Astrocyte (in vitro differentiated cells and primary cell): ENCODE measurements around the gene RTN1. TPM values are rescaled to one million over a fixed set of nuclear protein-coding genes. Genes with fewer than 3 reads are reported as not detected.

Source experiments
- DNase-seq: peaks from one replicate; pipeline ENCODE4 v3.0.0-alpha.2; 2010; ENCODE audit warnings: low read depth
- FAIRE-seq: peaks from 2 replicates; lab custom pipeline; 2011; peaks lifted over from hg19 to GRCh38; lab: Jason Lieb, UNC
- H2AFZ ChIP-seq: 2 replicates; pipeline ENCODE4 v1.6.0; 2012; ENCODE audit warnings: low read depth, low read length, inconsistent platforms
- H3K27ac ChIP-seq: 2 replicates; pipeline ENCODE4 v1.5.1; 2011; ENCODE audit warnings: low read depth, low read length, inconsistent platforms
- H3K27me3 ChIP-seq: 2 replicates; pipeline ENCODE4 v1.6.0; 2011; ENCODE audit warnings: low read length, inconsistent platforms; ENCODE audit not compliant: insufficient read depth
- H3K36me3 ChIP-seq: 2 replicates; pipeline ENCODE4 v1.5.1; 2011; ENCODE audit warnings: low read length, inconsistent platforms; ENCODE audit not compliant: insufficient read depth
- H3K4me1 ChIP-seq: 2 replicates; pipeline ENCODE4 v1.5.1; 2011; ENCODE audit warnings: low read length, inconsistent platforms; ENCODE audit not compliant: insufficient read depth
- H3K4me2 ChIP-seq: 2 replicates; pipeline ENCODE4 v1.6.0; 2012; ENCODE audit warnings: low read length, inconsistent platforms
- H3K4me3 ChIP-seq: 2 replicates; pipeline ENCODE4 v1.5.1; 2011; ENCODE audit warnings: low read depth, mild to moderate bottlenecking, low read length, inconsistent platforms; ENCODE audit not compliant: insufficient read depth
- H3K79me2 ChIP-seq: 2 replicates; pipeline ENCODE4 v1.6.0; 2012; ENCODE audit warnings: mild to moderate bottlenecking, low read length, inconsistent platforms; ENCODE audit not compliant: insufficient read depth
- H3K9ac ChIP-seq: 2 replicates; pipeline ENCODE4 v1.6.0; 2012; ENCODE audit warnings: mild to moderate bottlenecking, low read length, inconsistent platforms
- H3K9me3 ChIP-seq: 2 replicates; pipeline ENCODE4 v1.5.1; 2012; ENCODE audit warnings: low read depth, mild to moderate bottlenecking, low read length, inconsistent platforms; ENCODE audit not compliant: insufficient read depth
- H4K20me1 ChIP-seq: 2 replicates; pipeline ENCODE4 v1.6.0; 2012; ENCODE audit warnings: low read length, inconsistent platforms; ENCODE audit not compliant: insufficient read depth
- H3K27ac Mint-ChIP-seq: one replicate; pipeline ENCODE4 v1.8.0; 2021; ENCODE audit warnings: mild to moderate bottlenecking, mixed read lengths; ENCODE audit not compliant: unreplicated experiment
- H3K27me3 Mint-ChIP-seq: one replicate; pipeline ENCODE4 v1.8.0; 2021; ENCODE audit warnings: low read depth, mixed read lengths; ENCODE audit not compliant: unreplicated experiment
- H3K36me3 Mint-ChIP-seq: one replicate; pipeline ENCODE4 v1.8.0; 2021; ENCODE audit warnings: low read depth, mixed read lengths; ENCODE audit not compliant: unreplicated experiment
- H3K4me1 Mint-ChIP-seq: one replicate; pipeline ENCODE4 v1.8.0; 2021; ENCODE audit warnings: low read depth, mixed read lengths; ENCODE audit not compliant: unreplicated experiment
- H3K4me3 Mint-ChIP-seq: one replicate; pipeline ENCODE4 v1.8.0; 2021; ENCODE audit warnings: mild to moderate bottlenecking, moderate library complexity, mixed read lengths; ENCODE audit not compliant: unreplicated experiment
- H3K9me3 Mint-ChIP-seq: one replicate; pipeline ENCODE4 v1.8.0; 2021; ENCODE audit warnings: mild to moderate bottlenecking, mixed read lengths; ENCODE audit not compliant: unreplicated experiment
- CTCF ChIP-seq: IDR thresholded peaks from 2 replicates; pipeline ENCODE4 v1.5.1; 2011; ENCODE audit warnings: low read depth, mild to moderate bottlenecking, inconsistent platforms, low read length, moderate library complexity; ENCODE audit not compliant: insufficient read depth
- EZH2 ChIP-seq: IDR thresholded peaks from 2 replicates; pipeline ENCODE4 v1.6.1; 2012; ENCODE audit warnings: mild to moderate bottlenecking, low read length, inconsistent platforms; ENCODE audit not compliant: insufficient read depth
- total RNA-seq: library from RNA; stranded (reverse); gene quantifications from 2 replicates; pipeline ENCODE4 v1.2.1, GENCODE V29; 2021

RTN1 gene
- total RNA-seq, 1 donor from 2014 or later: 1.2 TPM

GRCh38 chr14:59675394-59675793 is 195.2 kb downstream of the RTN1 start:
- Mint-ChIP-seq H3K4me1 (peaks cover 5% of the 10 kb centered on the region), H3K36me3 (no peaks in the 10 kb centered on the region), H3K27me3 (no peaks in the 10 kb centered on the region), H3K9me3 (no peaks in the 10 kb centered on the region), H3K27ac (no peak overlapping the region), H3K4me3 (no peak overlapping the region)
- Histone ChIP-seq H3K9ac (no peak overlapping the region), H3K27me3 (no peaks in the 10 kb centered on the region), H3K9me3 (no peaks in the 10 kb centered on the region), H3K4me2 (no peak overlapping the region), H4K20me1 (no peaks in the 10 kb centered on the region), H3K79me2 (no peaks in the 10 kb centered on the region), H2AFZ (no peak overlapping the region), H3K36me3 (no peaks in the 10 kb centered on the region), H3K27ac (no peak overlapping the region), H3K4me1 (peaks cover 4% of the 10 kb centered on the region), H3K4me3 (no peak overlapping the region)
- TF ChIP-seq EZH2 (no peak), CTCF (no peak)
- DNase-seq: no peak
- no peak for FAIRE-seq

GRCh38 chr14:59664741-59665140 is 205.8 kb downstream of the RTN1 start:
- Mint-ChIP-seq H3K36me3 (no peaks in the 10 kb centered on the region), H3K27me3 (no peaks in the 10 kb centered on the region), H3K27ac (no peak overlapping the region), H3K4me1 (no peaks in the 10 kb centered on the region), H3K9me3 (peaks cover 10% of the 10 kb centered on the region), H3K4me3 (no peak overlapping the region)
- H3K27me3 ChIP-seq: no peaks in the 10 kb centered on the region
- no peak for FAIRE-seq
- no peak overlapping the region for H3K9ac ChIP-seq
- H3K79me2 ChIP-seq: no peaks in the 10 kb centered on the region
- no peaks in the 10 kb centered on the region for H3K9me3 ChIP-seq
- no peaks in the 10 kb centered on the region for H3K4me1 ChIP-seq
- no peaks in the 10 kb centered on the region for H4K20me1 ChIP-seq
- H3K4me3 ChIP-seq: no peak overlapping the region
- TF ChIP-seq CTCF: no peak
- no peak for TF ChIP-seq EZH2
- H3K4me2 ChIP-seq: no peak overlapping the region
- H3K36me3 ChIP-seq: no peaks in the 10 kb centered on the region
- H2AFZ ChIP-seq: no peak overlapping the region
- H3K27ac ChIP-seq: no peak overlapping the region
- no peak for DNase-seq

- DNase-seq (no peak), FAIRE-seq (no peak)
- no peak overlapping the region for H3K4me3 Mint-ChIP-seq
- no peaks in the 10 kb centered on the region for H3K4me1 Mint-ChIP-seq
- TF ChIP-seq EZH2 (no peak), CTCF (no peak)
- H3K27ac Mint-ChIP-seq: no peak overlapping the region
- no peak overlapping the region for H3K4me2 ChIP-seq
- H3K27me3 Mint-ChIP-seq: no peaks in the 10 kb centered on the region
- H3K4me1 ChIP-seq: no peaks in the 10 kb centered on the region
- peaks cover 2% of the 10 kb centered on the region for H3K9me3 Mint-ChIP-seq
- no peaks in the 10 kb centered on the region for H4K20me1 ChIP-seq
- no peaks in the 10 kb centered on the region for H3K27me3 ChIP-seq
- no peak overlapping the region for H2AFZ ChIP-seq
- H3K79me2 ChIP-seq: no peaks in the 10 kb centered on the region
- no peak overlapping the region for H3K4me3 ChIP-seq
- H3K36me3 ChIP-seq: no peaks in the 10 kb centered on the region
- no peaks in the 10 kb centered on the region for H3K36me3 Mint-ChIP-seq
- no peak overlapping the region for H3K9ac ChIP-seq
- no peaks in the 10 kb centered on the region for H3K9me3 ChIP-seq
- H3K27ac ChIP-seq: no peak overlapping the region
Observed at GRCh38 chr14:59657769-59658168, 212.8 kb downstream of the RTN1 start.
